B cell (primary cell): ENCODE measurements around the gene MAJIN. TPM values are rescaled to one million over a fixed set of nuclear protein-coding genes. Genes with fewer than 3 reads are reported as not detected.

ENCODE experiments used
- ATAC-seq: fragments of 200-7000 bp; cut with Tn5 transposase; one replicate; pipeline ENCODE4 v1.10.0; 2021; ENCODE audit warnings: low read depth, mild to moderate bottlenecking, moderate number of reproducible peaks, moderate library complexity
- CTCF ChIA-PET: fragments of 350-600 bp; sonication (Branson Sonifier 250); formaldehyde crosslinking; loops from one replicate; lab custom pipeline; 2021; ENCODE audit warnings: antibody characterized with exemption, inconsistent platforms; lab: Charles Lee
- POLR2A ChIA-PET: fragments of 350-600 bp; sonication (Branson Sonifier 250); formaldehyde crosslinking; loops from one replicate; lab custom pipeline; 2021; ENCODE audit warnings: antibody characterized with exemption; lab: Charles Lee
- DNase-seq: peaks from one replicate; pipeline ENCODE4 v3.0.0; 2013
- H2AFZ ChIP-seq: 2 replicates; pipeline ENCODE4 v1.6.1; 2012; ENCODE audit warnings: mild to moderate bottlenecking, low read depth, low read length; ENCODE audit not compliant: insufficient read depth, poor library complexity, severe bottlenecking
- H3K27ac ChIP-seq, 2 donors: 1 replicate in 1 of 2; 2 replicates in 1 of 2; pipeline ENCODE4 v1.5.1; 2012 to 2013; ENCODE audit warnings: low read length in 2 of 2, mild to moderate bottlenecking in 2 of 2, moderate library complexity in 1 of 2
- H3K27me3 ChIP-seq, 4 experiments: fragments of 200-600 bp in 1 of 4; sonication (generic) in 1 of 4; replicated peaks in 1 of 4; 1 replicate in 2 of 4; 2 replicates in 2 of 4; pipeline versions ENCODE4 v1.6.1 to v1.7.0; 2013 to 2016; ENCODE audit warnings: low read length in 3 of 4, mild to moderate bottlenecking in 2 of 4, mixed read lengths in 1 of 4, moderate library complexity in 1 of 4; ENCODE audit not compliant: insufficient read depth in 4 of 4, control insufficient read depth in 3 of 4; ENCODE audit errors: control extremely low read depth in 1 of 4
- H3K36me3 ChIP-seq, 2 experiments: replicated peaks in 1 of 2; 1 replicate in 1 of 2; 2 replicates in 1 of 2; pipeline versions ENCODE4 v1.6.1 to v1.7.1; 2013; ENCODE audit warnings: low read length in 1 of 2; ENCODE audit not compliant: insufficient read depth in 2 of 2, control insufficient read depth in 1 of 2; ENCODE audit errors: control extremely low read depth in 1 of 2, extremely low read depth in 1 of 2
- H3K4me1 ChIP-seq, 2 donors: fragments of 200-600 bp in 1 of 2; sonication (generic) in 1 of 2; 1 replicate in 1 of 2; 2 replicates in 1 of 2; pipeline versions ENCODE4 v1.5.1 to v1.6.1; 2013 to 2017; ENCODE audit warnings: low read length in 2 of 2; ENCODE audit not compliant: control insufficient read depth in 2 of 2, insufficient read depth in 2 of 2
- H3K4me2 ChIP-seq: replicated peaks from 2 replicates; pipeline ENCODE3; 2012; ENCODE audit warnings: mild to moderate bottlenecking, low read depth, low read length; ENCODE audit not compliant: poor library complexity, severe bottlenecking
- H3K4me3 ChIP-seq, 5 experiments: fragments of 200-600 bp in 1 of 5; sonication (generic) in 1 of 5; 1 replicate in 3 of 5; 2 replicates in 2 of 5; pipeline versions ENCODE4 v1.5.1 to v1.7.0; 2011 to 2016; ENCODE audit warnings: low read length in 4 of 5, mild to moderate bottlenecking in 4 of 5, low read depth in 2 of 5, control low read depth in 1 of 5, moderate library complexity in 1 of 5; ENCODE audit not compliant: insufficient read depth in 1 of 5; ENCODE audit errors: control extremely low read depth in 1 of 5, extremely low read depth in 1 of 5
- H3K79me2 ChIP-seq: fragments of 200-600 bp; sonication (generic); one replicate; pipeline ENCODE4 v1.6.0; 2016; ENCODE audit warnings: low read length; ENCODE audit not compliant: control insufficient read depth, insufficient read depth
- H3K9ac ChIP-seq: fragments of 200-600 bp; sonication (generic); 2 replicates; pipeline ENCODE4 v1.6.1; 2017; ENCODE audit warnings: mild to moderate bottlenecking, low read length, moderate library complexity
- H3K9me3 ChIP-seq, 3 donors: one replicate each; pipeline versions ENCODE4 v1.6.1 to v1.7.1; 2013; ENCODE audit warnings: low read length in 2 of 3; ENCODE audit not compliant: control insufficient read depth in 2 of 3, insufficient read depth in 1 of 3; ENCODE audit errors: control extremely low read depth in 1 of 3
- H4K20me1 ChIP-seq: 2 replicates; pipeline ENCODE4 v1.6.0; 2012; ENCODE audit warnings: mild to moderate bottlenecking, low read length; ENCODE audit not compliant: insufficient read depth, control insufficient read depth, poor library complexity, severe bottlenecking
- H3K27ac Mint-ChIP-seq: one replicate; pipeline ENCODE4 v1.8.0; 2021; ENCODE audit warnings: mixed read lengths
- H3K27me3 Mint-ChIP-seq: one replicate; pipeline ENCODE4 v1.8.0; 2021; ENCODE audit warnings: mixed read lengths
- H3K4me1 Mint-ChIP-seq: one replicate; pipeline ENCODE4 v1.8.0; 2021; ENCODE audit warnings: mixed read lengths
- H3K4me3 Mint-ChIP-seq: one replicate; pipeline ENCODE4 v1.8.0; 2021; ENCODE audit warnings: mixed read lengths
- H3K9me3 Mint-ChIP-seq: one replicate; pipeline ENCODE4 v1.8.0; 2022; ENCODE audit warnings: mixed read lengths; ENCODE audit not compliant: insufficient read depth
- EZH2 ChIP-seq: IDR thresholded peaks from 2 replicates; pipeline ENCODE4 v1.6.1; 2012; ENCODE audit warnings: borderline replicate concordance, low read depth, mild to moderate bottlenecking, moderate library complexity, low read length; ENCODE audit not compliant: insufficient read depth, poor library complexity, severe bottlenecking
- WGBS: methylation state at CpG from one replicate; pipeline ENCODE4 v1.1.5; 2013; ENCODE audit warnings: missing lambda C conversion rate; ENCODE audit not compliant: insufficient coverage; 5-methylcytosine and 5-hydroxymethylcytosine counted together
- intact Hi-C: fragments of 100-400 bp; cut with micrococcal nuclease; formaldehyde crosslinking; loops from one replicate; pipeline ENCODE4 v1.10.0; 2022
- polyA plus RNA-seq: library from polyadenylated mRNA; depleted of rRNA; stranded (reverse); fragments of >200 nt; gene quantifications from 2 replicates; pipeline ENCODE4 v1.2.3, GENCODE V29; 2012
- total RNA-seq, 2 donors: library from RNA; stranded (reverse); fragments of 120-200 nt in 1 of 2; gene quantifications; 1 replicate in 1 of 2; 2 replicates in 1 of 2; pipeline versions ENCODE4 v1.2.3 to v1.2.4, GENCODE V29; 2013 to 2022
- TF ChIP-seq, protein P1 (sequence below): fragments of 200-600 bp; IDR thresholded peaks from one replicate; pipeline ENCODE4 v1.8.0; 2022; ENCODE audit warnings: antibody characterized with exemption, mild to moderate bottlenecking

Gene MAJIN
- total and polyA plus RNA-seq, 2 donors (not counting 1 experiment from before 2014, with no cell fraction given) = 0.71 to 2.4 TPM

DNA sequence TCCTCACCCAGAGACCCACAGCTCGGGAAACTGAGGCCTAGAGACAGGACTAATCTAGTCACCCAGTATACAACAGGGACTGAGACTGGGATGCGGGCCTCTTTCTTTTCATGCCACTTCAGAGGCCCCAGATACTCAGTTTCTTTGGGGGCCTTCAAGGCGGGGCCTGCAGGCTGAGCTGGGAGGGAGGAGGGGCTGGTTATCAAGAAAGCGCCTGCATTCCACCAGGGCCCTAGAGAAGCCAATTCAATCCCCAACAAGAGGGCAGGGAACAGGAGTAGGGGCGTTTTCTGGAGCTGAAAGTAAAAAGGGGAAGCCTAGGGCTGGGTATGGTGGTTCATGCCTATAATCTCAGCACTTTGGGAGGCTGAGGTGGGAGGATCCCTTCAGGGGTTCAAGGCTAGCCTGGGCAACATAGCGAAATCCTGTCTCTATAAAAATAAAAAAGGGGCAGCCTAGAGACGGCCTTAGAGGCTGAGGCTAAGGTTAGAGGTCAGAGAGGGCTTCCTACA lies 56.5 kb downstream of the MAJIN start:
- Histone ChIP-seq H2AFZ (no peak overlapping the region), H3K4me2 (peak overlapping the region; percentile 100), H3K4me3 (no peak overlapping the region), H3K27me3 (no peaks in the 10 kb centered on the region), H3K9ac (no peak overlapping the region), H3K9me3 (no peaks in the 10 kb centered on the region), H3K4me1 (peaks cover 19 to 31% of the 10 kb centered on the region in 2 donors), H3K27ac (peak overlapping the region in 1 of 2 donors; percentile 84), H4K20me1 (no peaks in the 10 kb centered on the region), H3K79me2 (peaks cover 22% of the 10 kb centered on the region), H3K36me3 (peaks cover 0 to 38% of the 10 kb centered on the region in 2 experiments)
- DNase-seq (no peak), ATAC-seq (no peak)
- WGBS = 17% methylated on average over 1 of the region's 7 CpGs
- ChIA-PET CTCF (interaction anchor here (1.2 to 3.8 kb wide), 4 partner anchors 27 to 99 kb away, joined by 3 to 13 read pairs (median 6); partner anchors contain the start of gene ARL2), POLR2A (interaction anchor here (0.6 kb wide), 1 partner anchor 99 kb away, joined by 3 read pairs; no protein-coding TSS in a partner anchor)
- no peaks in the 10 kb centered on the region for H3K9me3 Mint-ChIP-seq
- intact Hi-C loops = loop anchor here (5.0 to 10.0 kb wide), 2 partner anchors 57 to 199 kb away; partner anchors contain the start of genes MAJIN, TM7SF2 and ZNHIT2
- H3K27ac Mint-ChIP-seq = peak overlapping the region; percentile 10
- H3K27me3 Mint-ChIP-seq = no peaks in the 10 kb centered on the region
- TF ChIP-seq, protein P1, sequence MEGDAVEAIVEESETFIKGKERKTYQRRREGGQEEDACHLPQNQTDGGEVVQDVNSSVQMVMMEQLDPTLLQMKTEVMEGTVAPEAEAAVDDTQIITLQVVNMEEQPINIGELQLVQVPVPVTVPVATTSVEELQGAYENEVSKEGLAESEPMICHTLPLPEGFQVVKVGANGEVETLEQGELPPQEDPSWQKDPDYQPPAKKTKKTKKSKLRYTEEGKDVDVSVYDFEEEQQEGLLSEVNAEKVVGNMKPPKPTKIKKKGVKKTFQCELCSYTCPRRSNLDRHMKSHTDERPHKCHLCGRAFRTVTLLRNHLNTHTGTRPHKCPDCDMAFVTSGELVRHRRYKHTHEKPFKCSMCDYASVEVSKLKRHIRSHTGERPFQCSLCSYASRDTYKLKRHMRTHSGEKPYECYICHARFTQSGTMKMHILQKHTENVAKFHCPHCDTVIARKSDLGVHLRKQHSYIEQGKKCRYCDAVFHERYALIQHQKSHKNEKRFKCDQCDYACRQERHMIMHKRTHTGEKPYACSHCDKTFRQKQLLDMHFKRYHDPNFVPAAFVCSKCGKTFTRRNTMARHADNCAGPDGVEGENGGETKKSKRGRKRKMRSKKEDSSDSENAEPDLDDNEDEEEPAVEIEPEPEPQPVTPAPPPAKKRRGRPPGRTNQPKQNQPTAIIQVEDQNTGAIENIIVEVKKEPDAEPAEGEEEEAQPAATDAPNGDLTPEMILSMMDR = no peak
- TF ChIP-seq EZH2 = no peak
- peaks cover 34% of the 10 kb centered on the region for H3K4me1 Mint-ChIP-seq
- peak overlapping the region; percentile 88 for H3K4me3 Mint-ChIP-seq

DNA sequence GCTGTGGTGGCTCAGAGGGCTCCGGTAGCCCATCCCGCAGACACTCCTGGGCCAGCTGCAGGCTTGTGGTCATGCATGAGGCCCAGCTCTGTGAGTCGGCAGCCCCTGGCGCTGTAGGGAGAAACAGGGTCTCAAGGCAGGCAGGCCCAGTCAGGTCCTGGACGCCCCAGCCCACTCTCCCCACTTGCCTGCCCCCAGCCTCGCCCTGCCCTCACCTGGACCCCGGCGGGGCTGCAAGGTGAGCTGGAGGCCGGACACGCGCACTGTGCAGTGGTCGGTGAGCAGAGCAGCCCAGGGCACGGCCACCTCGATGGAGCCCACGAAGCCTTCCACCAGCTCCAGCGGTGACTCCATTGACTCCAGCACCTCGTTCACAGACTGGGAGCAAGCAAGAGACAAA lies 57.8 kb downstream of the MAJIN start:
- ChIA-PET CTCF (interaction anchor here (1.2 to 2.4 kb wide), 2 partner anchors 26 to 97 kb away, joined by 3 to 7 read pairs; no protein-coding TSS in a partner anchor), POLR2A (interaction anchor here (0.7 kb wide), 1 partner anchor 402 kb away, joined by 4 read pairs; no protein-coding TSS in a partner anchor)
- WGBS = 97% methylated on average over 15 of the region's 17 CpGs
- Histone ChIP-seq H3K79me2 (peaks cover 22% of the 10 kb centered on the region), H3K9ac (no peak overlapping the region), H2AFZ (no peak overlapping the region), H3K4me3 (no peak overlapping the region), H4K20me1 (no peaks in the 10 kb centered on the region), H3K9me3 (no peaks in the 10 kb centered on the region), H3K27me3 (no peaks in the 10 kb centered on the region), H3K4me2 (no peak overlapping the region), H3K27ac (no peak overlapping the region), H3K36me3 (peaks cover 0 to 47% of the 10 kb centered on the region in 2 experiments), H3K4me1 (peaks cover 19 to 29% of the 10 kb centered on the region in 2 donors)
- H3K9me3 Mint-ChIP-seq = no peaks in the 10 kb centered on the region
- H3K4me1 Mint-ChIP-seq = peaks cover 34% of the 10 kb centered on the region
- no peaks in the 10 kb centered on the region for H3K27me3 Mint-ChIP-seq
- TF ChIP-seq, protein P1 = no peak
- no peak for TF ChIP-seq EZH2
- DNase-seq = no peak
- ATAC-seq = no peak
- H3K27ac Mint-ChIP-seq = no peak overlapping the region
- H3K4me3 Mint-ChIP-seq = peak overlapping the region; percentile 32
- intact Hi-C loops = loop anchor here (10.0 kb wide), 1 partner anchor 201 kb away; the partner anchor contains the start of genes TM7SF2 and ZNHIT2
